GM23338 (cell line): Measurements from ENCODE around the gene BCL2L14.

ENCODE experiments used
- EZH2 ChIP-seq: fragments of 200-600 bp; sonication (generic); IDR thresholded peaks from one replicate; pipeline ENCODE4 v1.8.0; 2017; ENCODE audit warnings: antibody characterized with exemption, mild to moderate bottlenecking, low read depth; ENCODE audit not compliant: unreplicated experiment
- TF ChIP-seq, protein P1 (sequence below), 2 experiments: fragments of 200-600 bp in 1 of 2; sonication (generic) in 1 of 2; conservative IDR thresholded peaks; 2 replicates each; pipeline versions ENCODE4 v1.5.1 to v1.6.1; 2016 to 2017; ENCODE audit warnings: antibody characterized with exemption in 2 of 2, low read depth in 2 of 2, mild to moderate bottlenecking in 2 of 2, moderate library complexity in 1 of 2
- TF ChIP-seq, protein P2 (sequence below): IDR thresholded peaks from one replicate; pipeline ENCODE4 v1.6.1; 2018; ENCODE audit warnings: antibody characterized with exemption; ENCODE audit not compliant: unreplicated experiment

DNA sequence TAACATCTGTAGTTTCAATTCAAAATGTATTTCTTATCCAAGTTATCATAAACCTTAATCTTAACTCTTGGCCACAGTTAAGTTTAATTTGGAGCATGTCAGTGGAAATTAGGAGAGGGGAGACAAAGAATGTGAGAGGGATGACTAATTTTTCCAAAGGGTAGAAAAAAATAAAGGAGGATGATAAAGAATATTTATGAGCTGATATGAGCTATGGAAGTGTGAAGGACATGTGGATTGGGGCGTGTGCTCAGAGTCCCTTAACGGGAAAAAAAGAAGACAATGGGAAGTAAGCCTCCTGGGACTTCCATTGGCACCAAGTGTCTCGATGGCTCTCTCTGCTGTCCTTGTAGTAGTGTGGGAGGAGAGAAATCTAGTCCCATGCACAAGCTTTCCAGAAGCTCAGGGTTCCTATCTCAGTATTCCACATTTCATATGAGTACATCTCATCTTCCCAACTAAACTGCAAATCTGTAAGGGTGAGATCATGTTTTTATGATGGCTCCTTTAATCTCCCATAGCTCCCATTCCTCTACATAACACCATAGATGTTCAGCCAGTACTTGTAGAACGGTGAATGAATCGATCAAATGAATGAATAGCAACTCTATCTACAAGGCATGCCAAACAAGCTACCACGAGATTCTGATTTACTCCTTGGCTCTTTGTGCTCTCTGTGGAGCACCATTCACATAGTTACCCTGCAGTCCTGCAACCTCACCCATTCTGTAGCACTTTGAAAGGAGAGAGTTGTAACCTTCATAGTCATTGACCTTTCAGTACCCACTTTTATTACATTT lies 27.4 kb downstream of the BCL2L14 start:
- no peak for TF ChIP-seq EZH2
- TF ChIP-seq, protein P1, sequence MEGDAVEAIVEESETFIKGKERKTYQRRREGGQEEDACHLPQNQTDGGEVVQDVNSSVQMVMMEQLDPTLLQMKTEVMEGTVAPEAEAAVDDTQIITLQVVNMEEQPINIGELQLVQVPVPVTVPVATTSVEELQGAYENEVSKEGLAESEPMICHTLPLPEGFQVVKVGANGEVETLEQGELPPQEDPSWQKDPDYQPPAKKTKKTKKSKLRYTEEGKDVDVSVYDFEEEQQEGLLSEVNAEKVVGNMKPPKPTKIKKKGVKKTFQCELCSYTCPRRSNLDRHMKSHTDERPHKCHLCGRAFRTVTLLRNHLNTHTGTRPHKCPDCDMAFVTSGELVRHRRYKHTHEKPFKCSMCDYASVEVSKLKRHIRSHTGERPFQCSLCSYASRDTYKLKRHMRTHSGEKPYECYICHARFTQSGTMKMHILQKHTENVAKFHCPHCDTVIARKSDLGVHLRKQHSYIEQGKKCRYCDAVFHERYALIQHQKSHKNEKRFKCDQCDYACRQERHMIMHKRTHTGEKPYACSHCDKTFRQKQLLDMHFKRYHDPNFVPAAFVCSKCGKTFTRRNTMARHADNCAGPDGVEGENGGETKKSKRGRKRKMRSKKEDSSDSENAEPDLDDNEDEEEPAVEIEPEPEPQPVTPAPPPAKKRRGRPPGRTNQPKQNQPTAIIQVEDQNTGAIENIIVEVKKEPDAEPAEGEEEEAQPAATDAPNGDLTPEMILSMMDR (conservative IDR thresholded peaks at IDR 0.05; ENCODE audit: low read depth in 2 of 2) = no peak
- TF ChIP-seq, protein P2, sequence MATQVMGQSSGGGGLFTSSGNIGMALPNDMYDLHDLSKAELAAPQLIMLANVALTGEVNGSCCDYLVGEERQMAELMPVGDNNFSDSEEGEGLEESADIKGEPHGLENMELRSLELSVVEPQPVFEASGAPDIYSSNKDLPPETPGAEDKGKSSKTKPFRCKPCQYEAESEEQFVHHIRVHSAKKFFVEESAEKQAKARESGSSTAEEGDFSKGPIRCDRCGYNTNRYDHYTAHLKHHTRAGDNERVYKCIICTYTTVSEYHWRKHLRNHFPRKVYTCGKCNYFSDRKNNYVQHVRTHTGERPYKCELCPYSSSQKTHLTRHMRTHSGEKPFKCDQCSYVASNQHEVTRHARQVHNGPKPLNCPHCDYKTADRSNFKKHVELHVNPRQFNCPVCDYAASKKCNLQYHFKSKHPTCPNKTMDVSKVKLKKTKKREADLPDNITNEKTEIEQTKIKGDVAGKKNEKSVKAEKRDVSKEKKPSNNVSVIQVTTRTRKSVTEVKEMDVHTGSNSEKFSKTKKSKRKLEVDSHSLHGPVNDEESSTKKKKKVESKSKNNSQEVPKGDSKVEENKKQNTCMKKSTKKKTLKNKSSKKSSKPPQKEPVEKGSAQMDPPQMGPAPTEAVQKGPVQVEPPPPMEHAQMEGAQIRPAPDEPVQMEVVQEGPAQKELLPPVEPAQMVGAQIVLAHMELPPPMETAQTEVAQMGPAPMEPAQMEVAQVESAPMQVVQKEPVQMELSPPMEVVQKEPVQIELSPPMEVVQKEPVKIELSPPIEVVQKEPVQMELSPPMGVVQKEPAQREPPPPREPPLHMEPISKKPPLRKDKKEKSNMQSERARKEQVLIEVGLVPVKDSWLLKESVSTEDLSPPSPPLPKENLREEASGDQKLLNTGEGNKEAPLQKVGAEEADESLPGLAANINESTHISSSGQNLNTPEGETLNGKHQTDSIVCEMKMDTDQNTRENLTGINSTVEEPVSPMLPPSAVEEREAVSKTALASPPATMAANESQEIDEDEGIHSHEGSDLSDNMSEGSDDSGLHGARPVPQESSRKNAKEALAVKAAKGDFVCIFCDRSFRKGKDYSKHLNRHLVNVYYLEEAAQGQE = no peak
